Neutrophil (primary cell): ENCODE results near the gene MAPRE3.

Experiments
- H3K27ac ChIP-seq: fragments of 200-600 bp; sonication (generic); 2 replicates; pipeline ENCODE4 v1.5.1; 2016; ENCODE audit warnings: mild to moderate bottlenecking, moderate library complexity
- H3K27me3 ChIP-seq: fragments of 200-600 bp; sonication (generic); 2 replicates; pipeline ENCODE4 v1.6.0; 2016; ENCODE audit warnings: mild to moderate bottlenecking
- H3K36me3 ChIP-seq: fragments of 200-600 bp; sonication (generic); 2 replicates; pipeline ENCODE4 v1.5.1; 2017
- H3K4me1 ChIP-seq, 2 experiments: fragments of 200-600 bp in 1 of 2; sonication (generic) in 1 of 2; 1 replicate in 1 of 2; 2 replicates in 1 of 2; pipeline versions ENCODE4 v1.5.1 to v1.6.1; 2013 to 2016; ENCODE audit warnings: low read depth in 1 of 2, low read length in 1 of 2, mild to moderate bottlenecking in 1 of 2, moderate library complexity in 1 of 2; ENCODE audit not compliant: control insufficient read depth in 1 of 2, insufficient read depth in 1 of 2
- H3K4me3 ChIP-seq, 2 experiments: fragments of 200-600 bp in 1 of 2; sonication (generic) in 1 of 2; 1 replicate in 1 of 2; 2 replicates in 1 of 2; pipeline ENCODE4 v1.5.1; 2013 to 2016; ENCODE audit warnings: low read depth in 1 of 2, low read length in 1 of 2, mild to moderate bottlenecking in 1 of 2, moderate library complexity in 1 of 2
- H3K9me3 ChIP-seq: fragments of 200-600 bp; sonication (generic); 2 replicates; pipeline ENCODE4 v1.5.1; 2016
- TF ChIP-seq, protein P1 (sequence below): fragments of 200-600 bp; sonication (generic); IDR thresholded peaks from 2 replicates; pipeline ENCODE4 v1.5.1; 2016; ENCODE audit warnings: antibody characterized with exemption

The MAPRE3 gene

DNA sequence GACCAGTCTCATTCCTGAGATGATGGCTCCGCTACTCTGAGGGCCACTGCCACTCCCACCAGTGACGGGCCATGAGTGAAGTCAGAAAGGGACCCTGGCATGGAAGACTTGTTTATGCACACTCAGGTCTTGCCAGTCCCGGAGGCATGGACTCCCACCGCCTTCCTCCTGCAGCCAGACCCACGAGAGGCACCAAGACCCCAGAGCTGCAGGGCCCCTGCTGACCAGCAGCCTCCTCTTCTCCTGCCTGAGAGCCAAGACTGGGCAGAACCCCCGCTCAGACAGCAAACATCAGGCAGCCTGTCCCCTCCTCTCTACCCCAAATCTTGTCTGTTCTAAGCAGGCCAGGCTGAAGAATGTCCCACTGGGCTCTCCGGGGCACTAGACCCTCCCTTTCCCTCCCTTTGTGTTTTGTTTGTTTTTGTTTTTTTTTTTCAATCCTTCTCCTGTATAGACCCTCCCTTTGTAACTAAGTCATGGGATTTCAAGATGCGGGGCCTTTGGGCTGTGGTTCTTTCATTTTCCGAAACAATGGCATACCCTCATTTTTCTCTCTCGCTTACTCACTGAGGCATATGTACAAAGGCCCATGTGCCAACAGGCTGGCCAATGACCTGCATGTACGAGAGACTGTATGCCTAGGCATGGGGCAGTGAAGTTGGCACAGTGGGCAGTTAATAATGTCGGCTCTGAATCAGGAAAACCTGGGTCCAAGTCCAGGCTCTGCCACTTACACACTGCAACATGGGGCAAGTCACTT lies 24.3 kb upstream of the MAPRE3 start:
- Histone ChIP-seq H3K4me3 (no peak overlapping the region), H3K27me3 (peaks cover 59% of the 10 kb centered on the region), H3K36me3 (no peaks in the 10 kb centered on the region), H3K9me3 (no peaks in the 10 kb centered on the region), H3K27ac (no peak overlapping the region), H3K4me1 (no peaks in the 10 kb centered on the region)
- TF ChIP-seq, protein P1, sequence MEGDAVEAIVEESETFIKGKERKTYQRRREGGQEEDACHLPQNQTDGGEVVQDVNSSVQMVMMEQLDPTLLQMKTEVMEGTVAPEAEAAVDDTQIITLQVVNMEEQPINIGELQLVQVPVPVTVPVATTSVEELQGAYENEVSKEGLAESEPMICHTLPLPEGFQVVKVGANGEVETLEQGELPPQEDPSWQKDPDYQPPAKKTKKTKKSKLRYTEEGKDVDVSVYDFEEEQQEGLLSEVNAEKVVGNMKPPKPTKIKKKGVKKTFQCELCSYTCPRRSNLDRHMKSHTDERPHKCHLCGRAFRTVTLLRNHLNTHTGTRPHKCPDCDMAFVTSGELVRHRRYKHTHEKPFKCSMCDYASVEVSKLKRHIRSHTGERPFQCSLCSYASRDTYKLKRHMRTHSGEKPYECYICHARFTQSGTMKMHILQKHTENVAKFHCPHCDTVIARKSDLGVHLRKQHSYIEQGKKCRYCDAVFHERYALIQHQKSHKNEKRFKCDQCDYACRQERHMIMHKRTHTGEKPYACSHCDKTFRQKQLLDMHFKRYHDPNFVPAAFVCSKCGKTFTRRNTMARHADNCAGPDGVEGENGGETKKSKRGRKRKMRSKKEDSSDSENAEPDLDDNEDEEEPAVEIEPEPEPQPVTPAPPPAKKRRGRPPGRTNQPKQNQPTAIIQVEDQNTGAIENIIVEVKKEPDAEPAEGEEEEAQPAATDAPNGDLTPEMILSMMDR = no peak

DNA sequence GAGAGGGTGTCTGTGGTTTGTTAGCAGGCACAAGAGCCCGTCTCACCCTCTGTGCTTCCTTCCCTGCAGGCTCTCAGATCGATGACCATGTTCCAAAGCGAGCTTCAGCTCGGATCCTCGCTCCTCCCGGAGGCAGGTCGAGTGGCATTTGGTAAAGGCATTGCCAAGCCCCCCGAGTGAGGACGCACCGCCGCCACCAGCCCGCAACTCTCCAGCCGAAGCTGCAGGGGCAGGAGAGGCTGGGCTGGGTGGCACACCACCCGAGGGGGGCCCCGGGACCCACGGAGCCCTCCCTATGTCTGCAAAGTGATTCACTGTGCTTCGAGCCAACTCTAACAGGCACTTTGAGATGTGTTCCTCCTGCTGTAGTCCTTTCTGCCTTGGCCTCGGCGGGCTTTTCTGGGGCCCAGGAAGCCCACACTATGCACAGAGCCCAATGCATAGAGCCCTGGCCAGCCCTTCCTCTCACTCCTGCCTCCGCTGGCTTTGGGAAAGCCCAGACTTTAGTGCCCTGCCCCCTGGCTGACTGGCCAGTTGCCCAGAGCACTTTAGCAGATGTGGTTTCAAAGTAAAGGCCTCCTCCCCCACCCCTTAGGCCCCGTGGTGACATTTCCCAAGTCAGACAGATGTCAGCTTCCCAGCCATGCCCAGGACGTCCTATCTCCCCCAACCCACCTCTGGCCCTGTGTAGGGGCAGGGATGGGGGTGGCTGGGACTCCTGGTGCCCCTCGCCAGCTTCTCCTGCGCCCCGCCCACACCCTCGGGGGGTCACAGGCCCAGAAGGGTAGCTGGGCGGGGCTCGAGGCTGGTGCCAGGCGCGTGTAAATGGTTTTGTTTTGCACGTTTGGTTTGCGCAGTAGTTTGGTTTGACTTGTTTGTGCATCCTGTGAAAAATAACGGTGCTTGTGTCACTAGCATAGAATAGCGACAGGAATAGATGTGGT lies 23.3 kb upstream of the MAPRE3 start:
- Histone ChIP-seq H3K27me3 (peaks cover 55% of the 10 kb centered on the region), H3K9me3 (no peaks in the 10 kb centered on the region), H3K4me1 (no peaks in the 10 kb centered on the region), H3K4me3 (no peak overlapping the region), H3K36me3 (no peaks in the 10 kb centered on the region), H3K27ac (no peak overlapping the region)
- TF ChIP-seq, protein P1 = no peak

DNA sequence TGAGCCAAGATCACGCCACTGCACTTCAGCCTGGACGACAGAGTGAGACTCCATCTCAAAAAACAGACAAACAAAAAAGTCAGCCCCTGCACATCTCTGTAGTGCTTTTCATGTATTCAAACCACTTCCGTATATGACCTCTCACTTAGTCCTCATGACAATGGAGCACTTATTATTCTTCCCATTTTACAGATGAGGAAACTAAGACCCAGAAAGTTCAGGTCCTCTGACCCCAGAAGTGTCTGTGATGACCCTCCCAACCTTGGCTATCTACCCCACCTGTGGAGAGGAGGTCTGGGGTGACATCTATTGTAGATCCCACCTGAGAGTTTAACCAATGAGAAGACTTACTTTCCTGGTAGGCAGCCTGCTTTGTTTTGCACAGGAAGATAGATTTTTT lies 21.6 kb upstream of the MAPRE3 start:
- no peak overlapping the region for H3K4me3 ChIP-seq
- no peaks in the 10 kb centered on the region for H3K36me3 ChIP-seq
- TF ChIP-seq, protein P1 = no peak
- peaks cover 55% of the 10 kb centered on the region for H3K27me3 ChIP-seq
- H3K9me3 ChIP-seq = no peaks in the 10 kb centered on the region
- H3K4me1 ChIP-seq = no peaks in the 10 kb centered on the region
- no peak overlapping the region for H3K27ac ChIP-seq

DNA sequence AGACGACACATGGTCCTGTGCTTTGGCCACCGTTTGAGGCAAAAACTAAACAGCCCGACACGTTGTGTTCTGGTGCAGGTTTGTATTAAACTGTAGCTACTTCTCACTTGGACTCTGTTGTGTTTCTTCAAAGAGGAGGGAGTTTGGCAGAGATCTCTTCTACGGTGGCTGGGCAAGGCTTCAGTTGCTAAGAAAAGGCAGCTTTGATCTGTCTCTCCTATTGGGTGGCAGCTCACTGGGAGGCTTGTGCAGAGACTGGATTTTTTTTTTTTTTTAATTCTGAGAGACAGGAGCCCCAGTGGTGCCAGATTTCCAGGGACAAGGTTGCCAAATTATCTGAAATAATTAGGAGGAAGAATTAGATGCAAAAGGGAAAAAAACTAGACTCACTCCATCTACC lies 20.2 kb upstream of the MAPRE3 start:
- no peaks in the 10 kb centered on the region for H3K9me3 ChIP-seq
- H3K4me1 ChIP-seq = no peaks in the 10 kb centered on the region
- no peaks in the 10 kb centered on the region for H3K36me3 ChIP-seq
- peaks cover 58% of the 10 kb centered on the region for H3K27me3 ChIP-seq
- TF ChIP-seq, protein P1 = no peak
- no peak overlapping the region for H3K4me3 ChIP-seq
- H3K27ac ChIP-seq = no peak overlapping the region

DNA sequence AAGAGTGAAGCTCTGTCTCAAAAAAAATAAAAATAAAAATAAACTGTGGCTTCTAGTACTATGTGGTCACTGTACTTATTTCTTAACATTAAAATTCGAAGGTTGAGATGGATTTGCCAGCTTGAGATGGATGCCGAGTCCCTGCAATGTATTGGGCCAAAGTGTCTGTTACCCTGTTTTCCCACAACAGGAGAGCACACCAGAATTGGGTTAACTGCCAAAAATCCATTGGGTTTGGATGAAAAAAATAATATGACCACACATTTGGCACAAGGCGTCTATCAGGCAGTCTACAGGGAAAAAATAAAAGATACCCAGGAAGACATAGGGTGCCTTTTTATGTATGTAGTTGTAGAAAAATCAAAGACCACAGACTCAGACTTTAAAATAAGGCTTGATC lies 19.2 kb upstream of the MAPRE3 start:
- Histone ChIP-seq H3K9me3 (no peaks in the 10 kb centered on the region), H3K27me3 (peaks cover 59% of the 10 kb centered on the region), H3K36me3 (no peaks in the 10 kb centered on the region), H3K27ac (no peak overlapping the region), H3K4me1 (no peaks in the 10 kb centered on the region), H3K4me3 (no peak overlapping the region)
- TF ChIP-seq, protein P1 = no peak
